Neural progenitor cell (in vitro differentiated cells): ENCODE results near the gene NTMT1. TPM values are rescaled to one million over a fixed set of nuclear protein-coding genes. Genes with fewer than 3 reads are reported as not detected.

Source experiments
- DNase-seq: peaks from one replicate; pipeline ENCODE4 v3.0.0-alpha.2; 2016; ENCODE audit warnings: low spot score
- H2AFZ ChIP-seq: fragments of 200-600 bp; sonication (generic); replicated peaks from 2 replicates; pipeline ENCODE4 v1.6.1; 2016; ENCODE audit warnings: antibody characterized with exemption
- H3F3A ChIP-seq: fragments of 200-600 bp; sonication (generic); 2 replicates; pipeline ENCODE4 v1.6.1; 2016; ENCODE audit warnings: antibody characterized with exemption, low read depth
- H3K27ac ChIP-seq: fragments of 200-600 bp; sonication (generic); 2 replicates; pipeline ENCODE4 v1.5.1; 2016; ENCODE audit warnings: mild to moderate bottlenecking
- H3K27me3 ChIP-seq: fragments of 200-600 bp; sonication (generic); 2 replicates; pipeline ENCODE4 v1.6.1; 2016; ENCODE audit warnings: mild to moderate bottlenecking, moderate library complexity
- H3K36me3 ChIP-seq: fragments of 200-600 bp; sonication (generic); 2 replicates; pipeline ENCODE4 v1.5.1; 2016
- H3K4me1 ChIP-seq: fragments of 200-600 bp; sonication (generic); 2 replicates; pipeline ENCODE4 v1.6.1; 2016; ENCODE audit warnings: mixed run types
- H3K4me2 ChIP-seq: fragments of 200-600 bp; sonication (generic); 2 replicates; pipeline ENCODE4 v1.6.1; 2016
- H3K4me3 ChIP-seq: fragments of 200-600 bp; sonication (generic); 2 replicates; pipeline ENCODE4 v1.5.1; 2016
- H3K79me2 ChIP-seq: fragments of 200-600 bp; sonication (generic); 2 replicates; pipeline ENCODE4 v1.6.1; 2016; ENCODE audit warnings: low read depth
- H3K9ac ChIP-seq: fragments of 200-600 bp; sonication (generic); 2 replicates; pipeline ENCODE4 v1.6.1; 2016
- H3K9me3 ChIP-seq: fragments of 200-600 bp; sonication (generic); 2 replicates; pipeline ENCODE4 v1.5.1; 2016; ENCODE audit warnings: low read depth
- H4K20me1 ChIP-seq: fragments of 200-600 bp; sonication (generic); 2 replicates; pipeline ENCODE4 v1.6.1; 2016; ENCODE audit warnings: low read depth
- H3K27ac Mint-ChIP-seq: 3 replicates; pipeline ENCODE4 v1.8.0; 2021; ENCODE audit warnings: mixed read lengths
- H3K27me3 Mint-ChIP-seq: 2 replicates; pipeline ENCODE4 v1.8.0; 2022; ENCODE audit warnings: low read depth, mild to moderate bottlenecking, inconsistent platforms, moderate library complexity, mixed read lengths; ENCODE audit not compliant: insufficient read depth
- H3K36me3 Mint-ChIP-seq: 3 replicates; pipeline ENCODE4 v1.8.0; 2021; ENCODE audit warnings: mixed read lengths
- H3K4me1 Mint-ChIP-seq: 3 replicates; pipeline ENCODE4 v1.8.0; 2021; ENCODE audit warnings: mixed read lengths
- H3K4me3 Mint-ChIP-seq: 3 replicates; pipeline ENCODE4 v1.8.0; 2021; ENCODE audit warnings: mild to moderate bottlenecking, moderate library complexity, mixed read lengths
- H3K9me3 Mint-ChIP-seq: 3 replicates; pipeline ENCODE4 v1.8.0; 2020; ENCODE audit warnings: mixed read lengths
- CTCF ChIP-seq: fragments of 200-600 bp; sonication (generic); IDR thresholded peaks from 2 replicates; pipeline ENCODE4 v1.5.1; 2017; ENCODE audit warnings: antibody characterized with exemption, mild to moderate bottlenecking
- EZH2 ChIP-seq: fragments of 200-600 bp; sonication (generic); IDR thresholded peaks from 2 replicates; pipeline ENCODE4 v1.6.1; 2017; ENCODE audit warnings: antibody characterized with exemption, mild to moderate bottlenecking, moderate library complexity
- EZH2phosphoT487 ChIP-seq: fragments of 200-600 bp; sonication (generic); IDR thresholded peaks from 2 replicates; pipeline ENCODE4 v1.6.1; 2017; ENCODE audit warnings: antibody characterized with exemption
- total RNA-seq: library from RNA; depleted of rRNA; stranded (reverse); fragments of >200 nt; gene quantifications from 2 replicates; pipeline ENCODE4 v1.2.3, GENCODE V29; 2015; ENCODE audit warnings: low replicate concordance

Gene NTMT1
- total RNA-seq, 1 donor from 2014 or later = 22.2 TPM

DNA sequence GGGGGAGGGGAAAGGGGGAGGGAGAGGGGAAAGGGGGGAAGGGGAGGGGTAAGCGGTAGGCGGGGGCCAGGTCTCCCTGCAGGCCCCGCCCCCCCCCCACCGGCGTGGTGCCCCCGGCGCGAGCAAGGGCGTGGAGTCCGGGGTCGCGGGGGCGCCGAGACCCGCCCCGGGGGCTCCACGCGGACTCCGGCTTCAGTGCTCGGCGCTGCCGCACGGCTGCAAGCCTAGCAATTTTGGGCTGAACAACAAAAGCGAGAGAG lies 15.8 kb upstream of the NTMT1 start:
- TF ChIP-seq CTCF (no peak), EZH2phosphoT487 (no peak), EZH2 (no peak)
- Histone ChIP-seq H3K79me2 (no peaks in the 10 kb centered on the region), H3K36me3 (no peaks in the 10 kb centered on the region), H3K9ac (no peak overlapping the region), H3K27ac (no peak overlapping the region), H3K9me3 (no peaks in the 10 kb centered on the region), H3K4me2 (peak overlapping the region; percentile 88), H3K4me3 (peak overlapping the region; percentile 66), H3K27me3 (no peaks in the 10 kb centered on the region), H3F3A (peaks cover 40% of the 10 kb centered on the region), H3K4me1 (peaks cover 21% of the 10 kb centered on the region), H4K20me1 (no peaks in the 10 kb centered on the region), H2AFZ (no peak overlapping the region)
- Mint-ChIP-seq H3K36me3 (no peaks in the 10 kb centered on the region), H3K27ac (no peak overlapping the region), H3K4me3 (no peak overlapping the region), H3K27me3 (peaks cover 9% of the 10 kb centered on the region), H3K9me3 (no peaks in the 10 kb centered on the region), H3K4me1 (peaks cover 51% of the 10 kb centered on the region)
- no peak for DNase-seq

GRCh38 chr9:129610473-129611306 lies 15.3 kb upstream of the NTMT1 start:
- DNase-seq = peak; percentile 91
- Mint-ChIP-seq H3K27ac (no peak overlapping the region), H3K9me3 (no peaks in the 10 kb centered on the region), H3K36me3 (no peaks in the 10 kb centered on the region), H3K4me3 (peak overlapping the region; percentile 80), H3K27me3 (peaks cover 9% of the 10 kb centered on the region), H3K4me1 (peaks cover 50% of the 10 kb centered on the region)
- Histone ChIP-seq H3K4me1 (peaks cover 21% of the 10 kb centered on the region), H3K79me2 (no peaks in the 10 kb centered on the region), H2AFZ (no peak overlapping the region), H3K4me3 (peak overlapping the region; percentile 66), H3F3A (peaks cover 40% of the 10 kb centered on the region), H3K27me3 (no peaks in the 10 kb centered on the region), H3K9me3 (no peaks in the 10 kb centered on the region), H3K27ac (no peak overlapping the region), H3K9ac (no peak overlapping the region), H3K4me2 (peak overlapping the region; percentile 88), H3K36me3 (no peaks in the 10 kb centered on the region), H4K20me1 (no peaks in the 10 kb centered on the region)
- TF ChIP-seq CTCF (peak; percentile 82), EZH2phosphoT487 (no peak)

DNA sequence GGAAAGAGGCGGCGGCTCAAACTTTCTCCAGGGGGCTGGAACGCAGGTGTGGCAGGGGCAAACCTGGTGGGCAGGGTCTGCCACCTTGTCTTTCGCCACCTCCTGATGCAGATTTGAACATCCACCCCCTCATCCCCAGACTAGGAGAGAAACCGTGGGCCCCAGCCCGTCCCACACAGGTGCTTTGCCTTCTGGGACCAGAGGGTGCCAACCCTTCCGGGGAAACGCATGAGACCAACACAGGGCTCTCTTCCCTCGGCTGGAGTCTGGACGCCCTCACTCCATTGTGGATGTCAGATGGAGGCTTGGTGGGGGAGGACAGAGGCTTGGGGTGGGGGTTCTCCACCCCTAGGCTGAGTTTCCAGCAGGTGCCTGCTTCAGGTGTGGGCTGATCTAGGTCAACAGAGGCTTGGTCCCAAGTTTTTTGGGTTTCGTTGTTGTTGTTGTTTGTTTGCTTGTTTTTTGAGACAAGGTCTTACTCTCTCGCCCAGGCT lies 14.6 kb upstream of the NTMT1 start:
- H3K4me2 ChIP-seq = peak overlapping the region; percentile 88
- peaks cover 44% of the 10 kb centered on the region for H3K4me1 Mint-ChIP-seq
- H3K27me3 Mint-ChIP-seq = peaks cover 8% of the 10 kb centered on the region
- H3K27ac ChIP-seq = no peak overlapping the region
- no peaks in the 10 kb centered on the region for H3K79me2 ChIP-seq
- TF ChIP-seq CTCF (no peak), EZH2phosphoT487 (no peak)
- H3K4me3 ChIP-seq = no peak overlapping the region
- H3K4me1 ChIP-seq = peaks cover 21% of the 10 kb centered on the region
- no peaks in the 10 kb centered on the region for H3K36me3 Mint-ChIP-seq
- no peaks in the 10 kb centered on the region for H3K9me3 Mint-ChIP-seq
- H3F3A ChIP-seq = peaks cover 36% of the 10 kb centered on the region
- no peak overlapping the region for H2AFZ ChIP-seq
- H3K9ac ChIP-seq = no peak overlapping the region
- no peak overlapping the region for H3K4me3 Mint-ChIP-seq
- no peaks in the 10 kb centered on the region for H3K27me3 ChIP-seq
- H3K27ac Mint-ChIP-seq = no peak overlapping the region
- DNase-seq = no peak
- no peaks in the 10 kb centered on the region for H4K20me1 ChIP-seq
- H3K36me3 ChIP-seq = no peaks in the 10 kb centered on the region
- no peaks in the 10 kb centered on the region for H3K9me3 ChIP-seq
